Muscle layer of duodenum (tissue), 2 donors: Measurements from ENCODE around the gene ARHGAP4.
A peak's percentile ranks its signal among the peaks of the same experiment; 100 is the strongest.

ENCODE experiments used
- H3K27ac ChIP-seq: one replicate; pipeline ENCODE4 v1.7.0; 2013; ENCODE audit warnings: mild to moderate bottlenecking, low read length
- H3K27me3 ChIP-seq: one replicate; pipeline ENCODE4 v1.7.0; 2013; ENCODE audit warnings: low read depth, mild to moderate bottlenecking, control low read depth, low read length
- H3K36me3 ChIP-seq, 2 donors: one replicate each; pipeline ENCODE4 v1.7.0; 2013; ENCODE audit warnings: low read length in 2 of 2, control low read depth in 1 of 2, mild to moderate bottlenecking in 1 of 2; ENCODE audit not compliant: insufficient read depth in 2 of 2, control insufficient read depth in 1 of 2
- H3K4me1 ChIP-seq, 2 donors: one replicate each; pipeline ENCODE4 v1.7.0; 2013; ENCODE audit warnings: low read length in 2 of 2, mild to moderate bottlenecking in 2 of 2, control low read depth in 1 of 2, moderate library complexity in 1 of 2; ENCODE audit not compliant: insufficient read depth in 2 of 2, control insufficient read depth in 1 of 2
- H3K4me3 ChIP-seq, 2 donors: one replicate each; pipeline ENCODE4 v1.7.0; 2013; ENCODE audit warnings: low read length in 2 of 2, low read depth in 1 of 2, mild to moderate bottlenecking in 1 of 2
- H3K9me3 ChIP-seq, 2 donors: one replicate each; pipeline ENCODE4 v1.7.0; 2013; ENCODE audit warnings: low read length in 2 of 2, control low read depth in 1 of 2, mild to moderate bottlenecking in 1 of 2; ENCODE audit not compliant: control insufficient read depth in 1 of 2
- donor health status: healthy.

The ARHGAP4 gene

GRCh38 chrX:153951683-153952372 is 25.8 kb upstream of the ARHGAP4 start:
- H3K9me3 ChIP-seq, result no peaks in the 10 kb centered on the region
- H3K27me3 ChIP-seq, result no peaks in the 10 kb centered on the region
- no peak overlapping the region for H3K4me3 ChIP-seq
- peaks cover 0 to 35% of the 10 kb centered on the region in 2 donors for H3K36me3 ChIP-seq
- H3K4me1 ChIP-seq, result peaks cover 0 to 42% of the 10 kb centered on the region in 2 donors
- H3K27ac ChIP-seq, result no peak overlapping the region

GRCh38 chrX:153950127-153950526 is 24.1 kb upstream of the ARHGAP4 start:
- H3K4me1 ChIP-seq, result peaks cover 0 to 45% of the 10 kb centered on the region in 2 donors
- no peak overlapping the region for H3K27ac ChIP-seq
- no peak overlapping the region for H3K4me3 ChIP-seq
- no peaks in the 10 kb centered on the region for H3K9me3 ChIP-seq
- no peaks in the 10 kb centered on the region for H3K27me3 ChIP-seq
- peaks cover 0 to 25% of the 10 kb centered on the region in 2 donors for H3K36me3 ChIP-seq

GRCh38 chrX:153948847-153949805 is 23.1 kb upstream of the ARHGAP4 start:
- H3K4me1 ChIP-seq, result peaks cover 0 to 47% of the 10 kb centered on the region in 2 donors
- H3K9me3 ChIP-seq, result no peaks in the 10 kb centered on the region
- H3K36me3 ChIP-seq, result peaks cover 0 to 15% of the 10 kb centered on the region in 2 donors
- H3K4me3 ChIP-seq, result no peak overlapping the region
- H3K27ac ChIP-seq, result no peak overlapping the region
- no peaks in the 10 kb centered on the region for H3K27me3 ChIP-seq

GRCh38 chrX:153948002-153948466 is 22.0 kb upstream of the ARHGAP4 start:
- H3K27ac ChIP-seq, result no peak overlapping the region
- H3K4me1 ChIP-seq, result peaks cover 0 to 54% of the 10 kb centered on the region in 2 donors

GRCh38 chrX:153947009-153947769 is 21.1 kb upstream of the ARHGAP4 start:
- H3K4me1 ChIP-seq, result peaks cover 0 to 46% of the 10 kb centered on the region in 2 donors
- peaks cover 0 to 11% of the 10 kb centered on the region in 2 donors for H3K36me3 ChIP-seq
- no peak overlapping the region for H3K27ac ChIP-seq
- H3K9me3 ChIP-seq, result no peaks in the 10 kb centered on the region
- H3K27me3 ChIP-seq, result no peaks in the 10 kb centered on the region
- H3K4me3 ChIP-seq, result no peak overlapping the region

More at GRCh38 chrX:153948002-153948466, 22.0 kb upstream of the ARHGAP4 start:
- H3K27me3 ChIP-seq, result no peaks in the 10 kb centered on the region
- peaks cover 0 to 13% of the 10 kb centered on the region in 2 donors for H3K36me3 ChIP-seq
- no peak overlapping the region for H3K4me3 ChIP-seq
- no peaks in the 10 kb centered on the region for H3K9me3 ChIP-seq

GRCh38 chrX:153945956-153946943 is 20.2 kb upstream of the ARHGAP4 start:
- no peak overlapping the region for H3K27ac ChIP-seq
- H3K4me1 ChIP-seq, result peaks cover 0 to 42% of the 10 kb centered on the region in 2 donors
- no peaks in the 10 kb centered on the region for H3K9me3 ChIP-seq
- no peak overlapping the region for H3K4me3 ChIP-seq
- no peaks in the 10 kb centered on the region for H3K27me3 ChIP-seq
- H3K36me3 ChIP-seq, result peaks cover 0 to 7% of the 10 kb centered on the region in 2 donors

- Histone ChIP-seq H3K4me1 (peaks cover 0 to 37% of the 10 kb centered on the region in 2 donors), H3K9me3 (no peaks in the 10 kb centered on the region), H3K4me3 (peak overlapping the region in 1 of 2 donors; percentile 58), H3K36me3 (peaks cover 0 to under 1% of the 10 kb centered on the region in 2 donors), H3K27ac (no peak overlapping the region), H3K27me3 (no peaks in the 10 kb centered on the region)
These were observed 18.7 kb upstream of the ARHGAP4 start for GRCh38 chrX:153944800-153945150.

GRCh38 chrX:153944140-153944799 is 18.2 kb upstream of the ARHGAP4 start, which contains the start of gene RENBP:
Gene RENBP (minus strand): TSS chrX:153944643. CDS start chrX:153944610, 33 bp downstream.
- H3K27ac ChIP-seq, result no peak within 1 kb of the TSS
- H3K36me3 ChIP-seq, result no peaks in the 10 kb centered on the region
- peaks cover 0 to 32% of the 10 kb centered on the region in 2 donors for H3K4me1 ChIP-seq
- H3K4me3 ChIP-seq, result peak within 1 kb of the TSS; percentile 45 to 58
- no peaks in the 10 kb centered on the region for H3K9me3 ChIP-seq
- no peaks in the 10 kb centered on the region for H3K27me3 ChIP-seq

- H3K4me3 ChIP-seq, result no peak overlapping the region
- no peaks in the 10 kb centered on the region for H3K9me3 ChIP-seq
- no peak overlapping the region for H3K27ac ChIP-seq
- no peaks in the 10 kb centered on the region for H3K27me3 ChIP-seq
- no peaks in the 10 kb centered on the region for H3K36me3 ChIP-seq
- peaks cover 0 to 10% of the 10 kb centered on the region in 2 donors for H3K4me1 ChIP-seq
These were observed 15.5 kb upstream of the ARHGAP4 start for GRCh38 chrX:153941336-153942252.
